Endothelial cell of umbilical vein (primary cell): ENCODE results near the gene CFAP46.

Experiments used
- CTCF ChIP-seq, 2 donors: IDR thresholded peaks; 1 replicate in 1 of 2; 2 replicates in 1 of 2; pipeline ENCODE4 v1.5.1; 2011; ENCODE audit warnings: low read length in 2 of 2, mild to moderate bottlenecking in 2 of 2, moderate library complexity in 2 of 2, control low read depth in 1 of 2, inconsistent platforms in 1 of 2, low read depth in 1 of 2; ENCODE audit not compliant: insufficient read depth in 1 of 2; ENCODE audit errors: extremely low read depth in 1 of 2
- POLR2A ChIP-seq: IDR thresholded peaks from 2 replicates; pipeline ENCODE4 v1.6.1; 2012; ENCODE audit warnings: low read depth, mild to moderate bottlenecking, control low read depth, low read length

- no peak for TF ChIP-seq CTCF (IDR thresholded peaks at IDR 0.05; ENCODE audit: extremely low read depth in 1 of 2, insufficient read depth in 1 of 2, low read depth in 1 of 2, low read length in 2 of 2)
- no peak for TF ChIP-seq POLR2A
Measured at GRCh38 chr10:132866601-132867381, 75.6 kb downstream of the CFAP46 start.
